Sigmoid colon (tissue), 4 donors: ENCODE data around the gene ENTREP3.

Experiments
- CTCF ChIP-seq, 4 experiments: fragments of 450-650 bp in 3 of 4; fragments of 200-600 bp in 1 of 4; IDR thresholded peaks; one replicate each; pipeline ENCODE4 v1.5.1; 2016 to 2019; ENCODE audit warnings: antibody characterized with exemption in 4 of 4, mild to moderate bottlenecking in 3 of 4, moderate library complexity in 2 of 4
- POLR2AphosphoS5 ChIP-seq, 4 donors: sonication (generic); formaldehyde crosslinking; IDR thresholded peaks; one replicate each; pipeline ENCODE4 v1.6.1; 2017; ENCODE audit warnings: antibody characterized with exemption in 4 of 4

GRCh38 chr1:155236451-155236850 is 18.8 kb downstream of the ENTREP3 start:
- TF ChIP-seq CTCF (IDR thresholded peaks at IDR 0.05) (no peak), POLR2AphosphoS5 (IDR thresholded peaks at IDR 0.05) (no peak)
